MM.1S (cell line): Measurements from ENCODE around the gene STYK1.

Experiments used
- DNase-seq: peaks from one replicate; pipeline ENCODE4 v3.0.0-alpha.2; 2015
- H2AFZ ChIP-seq: fragments of 300-600 bp; sonication (generic); 2 replicates; pipeline ENCODE4 v1.6.0; 2016; ENCODE audit warnings: antibody characterized with exemption, low read length
- H3F3A ChIP-seq: fragments of 300-600 bp; sonication (generic); 2 replicates; pipeline ENCODE4 v1.6.1; 2016; ENCODE audit warnings: mild to moderate bottlenecking, antibody characterized with exemption, low read length, moderate library complexity, mixed read lengths; ENCODE audit not compliant: insufficient read depth
- H3K27ac ChIP-seq: fragments of 300-600 bp; sonication (generic); 2 replicates; pipeline ENCODE4 v1.5.1; 2016; ENCODE audit warnings: mild to moderate bottlenecking, low read length
- H3K27me3 ChIP-seq: fragments of 300-600 bp; sonication (generic); replicated peaks from 2 replicates; pipeline ENCODE4 v1.6.0; 2016; ENCODE audit warnings: low read length; ENCODE audit not compliant: insufficient read depth
- H3K36me3 ChIP-seq: fragments of 300-600 bp; sonication (generic); replicated peaks from 2 replicates; pipeline ENCODE4 v1.6.1; 2016; ENCODE audit warnings: mild to moderate bottlenecking, low read length, mixed read lengths; ENCODE audit not compliant: insufficient read depth
- H3K4me1 ChIP-seq: fragments of 300-600 bp; sonication (generic); 2 replicates; pipeline ENCODE4 v1.6.1; 2016; ENCODE audit warnings: low read length, mixed read lengths
- H3K4me2 ChIP-seq: fragments of 300-600 bp; sonication (generic); 2 replicates; pipeline ENCODE4 v1.6.0; 2016; ENCODE audit warnings: low read depth, low read length
- H3K4me3 ChIP-seq: fragments of 300-600 bp; sonication (generic); 2 replicates; pipeline ENCODE4 v1.5.1; 2016; ENCODE audit warnings: low read length, mixed read lengths
- H3K79me2 ChIP-seq: fragments of 300-600 bp; sonication (generic); 2 replicates; pipeline ENCODE4 v1.6.1; 2016; ENCODE audit warnings: mixed run types, low read length, mixed read lengths
- H3K9ac ChIP-seq: fragments of 300-600 bp; sonication (generic); 2 replicates; pipeline ENCODE4 v1.6.1; 2016; ENCODE audit warnings: low read length, mixed read lengths
- H3K9me2 ChIP-seq: fragments of 300-600 bp; sonication (generic); replicated peaks from 2 replicates; pipeline ENCODE4 v1.6.1; 2016; ENCODE audit warnings: mild to moderate bottlenecking, low read length, mixed read lengths; ENCODE audit not compliant: insufficient read depth
- H3K9me3 ChIP-seq: fragments of 300-600 bp; sonication (generic); replicated peaks from 2 replicates; pipeline ENCODE4 v1.6.1; 2016; ENCODE audit warnings: mild to moderate bottlenecking, low read length, mixed read lengths; ENCODE audit not compliant: insufficient read depth
- H4K20me1 ChIP-seq: fragments of 300-600 bp; sonication (generic); 2 replicates; pipeline ENCODE4 v1.6.1; 2016; ENCODE audit warnings: mild to moderate bottlenecking, low read length, moderate library complexity, mixed read lengths; ENCODE audit not compliant: insufficient read depth
- EZH2 ChIP-seq: fragments of 300-600 bp; sonication (generic); optimal IDR thresholded peaks from 2 replicates; pipeline ENCODE3; 2017; ENCODE audit warnings: low read depth, mild to moderate bottlenecking, antibody characterized with exemption, low read length, mixed read lengths
- EZH2phosphoT487 ChIP-seq: fragments of 300-600 bp; sonication (generic); IDR thresholded peaks from 2 replicates; pipeline ENCODE4 v1.6.1; 2018; ENCODE audit warnings: antibody characterized with exemption, low read length
- TF ChIP-seq, protein P1 (sequence below): fragments of 300-600 bp; sonication (generic); IDR thresholded peaks from 2 replicates; pipeline ENCODE4 v1.5.1; 2016; ENCODE audit warnings: antibody characterized with exemption, low read length, mixed read lengths

STYK1 gene

DNA sequence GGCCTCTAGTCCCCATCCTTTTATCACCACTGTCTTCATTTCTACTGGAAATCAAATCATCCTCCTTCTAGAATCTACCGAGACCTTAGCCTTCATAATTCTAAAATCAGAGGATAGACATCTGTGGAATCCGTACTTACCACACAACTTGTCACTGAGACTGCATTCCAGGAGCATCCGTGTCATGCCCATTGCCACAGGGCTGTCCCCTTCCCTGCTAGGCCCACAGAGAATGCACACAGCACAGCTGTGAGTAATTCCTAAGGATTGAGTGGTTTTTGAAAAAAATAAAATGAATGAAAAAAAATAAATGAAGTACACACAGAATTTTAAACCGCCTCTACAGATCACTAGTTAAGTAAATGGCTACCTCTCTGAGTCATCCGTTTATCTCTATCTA is 39.4 kb downstream of the STYK1 start:
- Histone ChIP-seq H3K9ac (no peak overlapping the region), H3K4me3 (no peak overlapping the region), H3K79me2 (no peaks in the 10 kb centered on the region), H3K36me3 (no peaks in the 10 kb centered on the region), H2AFZ (no peak overlapping the region), H3K4me1 (no peaks in the 10 kb centered on the region), H3F3A (no peaks in the 10 kb centered on the region), H3K4me2 (no peak overlapping the region), H3K9me2 (no peaks in the 10 kb centered on the region), H4K20me1 (no peaks in the 10 kb centered on the region), H3K27me3 (no peaks in the 10 kb centered on the region), H3K27ac (no peak overlapping the region), H3K9me3 (no peaks in the 10 kb centered on the region)
- no peak for DNase-seq
- TF ChIP-seq EZH2, result no peak
- TF ChIP-seq EZH2phosphoT487, result no peak
- TF ChIP-seq, protein P1, sequence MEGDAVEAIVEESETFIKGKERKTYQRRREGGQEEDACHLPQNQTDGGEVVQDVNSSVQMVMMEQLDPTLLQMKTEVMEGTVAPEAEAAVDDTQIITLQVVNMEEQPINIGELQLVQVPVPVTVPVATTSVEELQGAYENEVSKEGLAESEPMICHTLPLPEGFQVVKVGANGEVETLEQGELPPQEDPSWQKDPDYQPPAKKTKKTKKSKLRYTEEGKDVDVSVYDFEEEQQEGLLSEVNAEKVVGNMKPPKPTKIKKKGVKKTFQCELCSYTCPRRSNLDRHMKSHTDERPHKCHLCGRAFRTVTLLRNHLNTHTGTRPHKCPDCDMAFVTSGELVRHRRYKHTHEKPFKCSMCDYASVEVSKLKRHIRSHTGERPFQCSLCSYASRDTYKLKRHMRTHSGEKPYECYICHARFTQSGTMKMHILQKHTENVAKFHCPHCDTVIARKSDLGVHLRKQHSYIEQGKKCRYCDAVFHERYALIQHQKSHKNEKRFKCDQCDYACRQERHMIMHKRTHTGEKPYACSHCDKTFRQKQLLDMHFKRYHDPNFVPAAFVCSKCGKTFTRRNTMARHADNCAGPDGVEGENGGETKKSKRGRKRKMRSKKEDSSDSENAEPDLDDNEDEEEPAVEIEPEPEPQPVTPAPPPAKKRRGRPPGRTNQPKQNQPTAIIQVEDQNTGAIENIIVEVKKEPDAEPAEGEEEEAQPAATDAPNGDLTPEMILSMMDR, result no peak

DNA sequence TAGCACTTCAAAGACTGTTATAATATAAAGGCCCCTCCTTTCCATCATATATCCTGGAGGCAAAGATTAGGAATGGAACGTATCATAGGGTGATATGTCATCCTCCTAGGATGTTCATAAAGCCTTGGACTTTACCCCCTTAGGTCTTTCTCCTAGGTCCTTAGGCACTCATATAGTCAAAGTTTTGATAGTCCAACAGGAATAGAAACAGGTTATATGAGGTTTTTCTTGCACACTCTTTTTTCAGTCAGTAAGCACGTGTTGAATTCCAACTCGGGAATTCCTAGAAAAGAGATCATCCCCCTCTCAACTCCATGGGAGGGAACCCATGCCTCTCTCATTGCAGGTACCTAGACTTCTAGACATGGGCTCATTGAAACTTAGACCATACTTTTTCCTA is 40.3 kb downstream of the STYK1 start:
- H3F3A ChIP-seq, result no peaks in the 10 kb centered on the region
- H3K9ac ChIP-seq, result no peak overlapping the region
- no peaks in the 10 kb centered on the region for H3K9me2 ChIP-seq
- H3K79me2 ChIP-seq, result no peaks in the 10 kb centered on the region
- H3K9me3 ChIP-seq, result no peaks in the 10 kb centered on the region
- H3K4me2 ChIP-seq, result no peak overlapping the region
- H3K4me3 ChIP-seq, result no peak overlapping the region
- no peak overlapping the region for H2AFZ ChIP-seq
- TF ChIP-seq EZH2phosphoT487 (no peak), EZH2 (no peak)
- TF ChIP-seq, protein P1, result no peak
- H3K27me3 ChIP-seq, result no peaks in the 10 kb centered on the region
- no peaks in the 10 kb centered on the region for H3K4me1 ChIP-seq
- no peaks in the 10 kb centered on the region for H4K20me1 ChIP-seq
- H3K27ac ChIP-seq, result no peak overlapping the region
- no peaks in the 10 kb centered on the region for H3K36me3 ChIP-seq
- DNase-seq, result no peak

DNA sequence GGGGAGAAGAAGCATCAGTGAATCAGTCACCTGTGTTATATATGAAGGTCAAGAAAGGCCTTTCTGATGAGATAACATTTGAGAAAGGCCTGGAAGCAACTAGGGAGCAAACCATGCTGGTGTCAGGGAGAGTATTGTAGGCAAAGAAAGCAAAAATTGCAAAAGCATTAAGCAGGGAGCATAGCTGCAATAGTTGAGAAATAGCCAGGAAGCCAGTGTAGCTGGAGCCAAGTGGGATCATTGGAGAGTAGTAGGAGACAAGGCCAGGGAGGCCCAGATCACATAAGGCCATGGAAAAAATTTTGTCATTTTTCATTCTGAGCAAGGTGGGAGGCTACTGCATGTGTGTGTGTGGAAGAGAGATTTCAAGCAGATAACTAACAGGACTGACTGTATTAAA is 41.6 kb downstream of the STYK1 start:
- TF ChIP-seq EZH2phosphoT487, result no peak
- TF ChIP-seq, protein P1, result no peak
- TF ChIP-seq EZH2, result no peak
- H3K4me1 ChIP-seq, result no peaks in the 10 kb centered on the region

More for the DNA sequence above, 41.6 kb downstream of the STYK1 start:
- no peak for DNase-seq
- Histone ChIP-seq H3K9me2 (no peaks in the 10 kb centered on the region), H3K4me3 (no peak overlapping the region), H2AFZ (no peak overlapping the region), H3K9ac (no peak overlapping the region), H3K79me2 (no peaks in the 10 kb centered on the region), H4K20me1 (no peaks in the 10 kb centered on the region), H3K9me3 (no peaks in the 10 kb centered on the region), H3F3A (no peaks in the 10 kb centered on the region), H3K27me3 (no peaks in the 10 kb centered on the region), H3K27ac (no peak overlapping the region), H3K36me3 (no peaks in the 10 kb centered on the region), H3K4me2 (no peak overlapping the region)
